Liver (tissue), 9 donors: ENCODE results near the gene PAPPA. TPM values are rescaled to one million over a fixed set of nuclear protein-coding genes. Genes with fewer than 3 reads are reported as not detected.

Experiments
- DNase-seq: peaks from one replicate; pipeline ENCODE4 v3.0.0-alpha.2; 2017; ENCODE audit warnings: low spot score
- H3K27ac ChIP-seq, 2 donors: one replicate each; pipeline ENCODE4 v1.7.0; 2013; ENCODE audit warnings: inconsistent platforms in 2 of 2, low read length in 2 of 2, control low read depth in 1 of 2, low read depth in 1 of 2, mild to moderate bottlenecking in 1 of 2
- H3K27me3 ChIP-seq, 4 donors: one replicate each; pipeline versions ENCODE4 v1.6.1 to v1.7.0; 2013; ENCODE audit warnings: low read length in 3 of 4, inconsistent platforms in 1 of 4, mild to moderate bottlenecking in 1 of 4, moderate library complexity in 1 of 4; ENCODE audit not compliant: control insufficient read depth in 4 of 4, insufficient read depth in 4 of 4
- H3K36me3 ChIP-seq, 4 donors: one replicate each; pipeline versions ENCODE4 v1.6.1 to v1.7.0; 2013; ENCODE audit warnings: low read length in 3 of 4, mild to moderate bottlenecking in 3 of 4, low read depth in 1 of 4, moderate library complexity in 1 of 4; ENCODE audit not compliant: control insufficient read depth in 4 of 4, insufficient read depth in 3 of 4
- H3K4me1 ChIP-seq, 4 donors: one replicate each; pipeline versions ENCODE4 v1.6.1 to v1.7.0; 2013; ENCODE audit warnings: low read length in 3 of 4, mild to moderate bottlenecking in 3 of 4, moderate library complexity in 1 of 4; ENCODE audit not compliant: control insufficient read depth in 4 of 4, insufficient read depth in 4 of 4
- H3K4me3 ChIP-seq, 3 donors: one replicate each; pipeline versions ENCODE4 v1.6.1 to v1.7.0; 2013; ENCODE audit warnings: low read length in 3 of 3, control low read depth in 1 of 3, low read depth in 1 of 3, mild to moderate bottlenecking in 1 of 3
- H3K9ac ChIP-seq, 2 donors: one replicate each; pipeline ENCODE4 v1.7.0; 2013; ENCODE audit warnings: low read length in 2 of 2, mild to moderate bottlenecking in 2 of 2, moderate library complexity in 2 of 2, control low read depth in 1 of 2, low read depth in 1 of 2
- H3K9me3 ChIP-seq, 4 donors: one replicate each; pipeline versions ENCODE4 v1.6.1 to v1.7.0; 2013; ENCODE audit warnings: low read length in 3 of 4; ENCODE audit not compliant: control insufficient read depth in 4 of 4
- EGR1 ChIP-seq, 2 donors: IDR thresholded peaks; 2 replicates each; pipeline ENCODE4 v1.6.1; 2016 to 2018; ENCODE audit warnings: antibody characterized with exemption in 2 of 2, low read depth in 2 of 2
- FOXA1 ChIP-seq: IDR thresholded peaks from 2 replicates; pipeline ENCODE4 v1.6.1; 2016; ENCODE audit warnings: antibody characterized with exemption
- GABPA ChIP-seq, 2 donors: IDR thresholded peaks in 1 of 2; conservative IDR thresholded peaks in 1 of 2; 2 replicates each; pipeline ENCODE4 v1.6.1; 2016; ENCODE audit warnings: antibody characterized with exemption in 2 of 2, mild to moderate bottlenecking in 1 of 2, moderate library complexity in 1 of 2
- HNF4A ChIP-seq, 2 donors: conservative IDR thresholded peaks; 2 replicates each; pipeline ENCODE4 v1.6.1; 2016; ENCODE audit warnings: antibody characterized with exemption in 2 of 2, mild to moderate bottlenecking in 2 of 2
- HNF4G ChIP-seq: IDR thresholded peaks from 2 replicates; pipeline ENCODE4 v1.6.1; 2016; ENCODE audit warnings: antibody characterized with exemption
- NR2F2 ChIP-seq: IDR thresholded peaks from 2 replicates; pipeline ENCODE4 v1.6.1; 2016; ENCODE audit warnings: antibody characterized with exemption
- RXRA ChIP-seq, 2 donors: IDR thresholded peaks; 2 replicates each; pipeline ENCODE4 v1.6.1; 2017 to 2018; ENCODE audit warnings: antibody characterized with exemption in 2 of 2, mild to moderate bottlenecking in 1 of 2
- TAF1 ChIP-seq: conservative IDR thresholded peaks from 2 replicates; pipeline ENCODE4 v1.6.1; 2016; ENCODE audit warnings: antibody characterized with exemption, mild to moderate bottlenecking
- YY1 ChIP-seq: IDR thresholded peaks from 2 replicates; pipeline ENCODE4 v1.6.1; 2016; ENCODE audit warnings: antibody characterized with exemption, mild to moderate bottlenecking
- WGBS: extraction: QIAGEN DNeasy Blood & Tissue Kit; methylation state at CpG from one replicate; pipeline ENCODE4 v1.1.7; 2013; 5-methylcytosine and 5-hydroxymethylcytosine counted together
- polyA plus RNA-seq, 2 donors: library from polyadenylated mRNA; stranded (reverse) in 1 of 2; unstranded in 1 of 2; fragments of 200-250 nt in 1 of 2; fragments of >200 nt in 1 of 2; fragmentation: Nextera tagmentation in 1 of 2; extraction: Ambion mirVana in 1 of 2; gene quantifications; one replicate each; pipeline versions ENCODE4 v1.2.1 to v1.2.3, GENCODE V29; 2013 to 2015
- total RNA-seq, 2 donors: library from RNA; depleted of rRNA; stranded (reverse); fragments of >200 nt; gene quantifications; one replicate each; pipeline ENCODE4 v1.2.3, GENCODE V29; 2014
- TF ChIP-seq, protein P1 (sequence below): fragments of 150-350 bp; IDR thresholded peaks from 2 replicates; pipeline ENCODE4 v1.5.1; 2017; ENCODE audit warnings: improper control_type of control experiment, low read depth, low read length; ENCODE audit not compliant: missing input control
- TF ChIP-seq, protein P2 (sequence below): IDR thresholded peaks from 2 replicates; pipeline ENCODE4 v1.6.1; 2016; ENCODE audit warnings: antibody characterized with exemption
- TF ChIP-seq, protein P3 (sequence below): IDR thresholded peaks from 2 replicates; pipeline ENCODE4 v1.6.1; 2016; ENCODE audit warnings: antibody characterized with exemption
- TF ChIP-seq, protein P4 (sequence below): IDR thresholded peaks from 2 replicates; pipeline ENCODE4 v1.6.1; 2016; ENCODE audit warnings: antibody characterized with exemption, mild to moderate bottlenecking
- TF ChIP-seq, protein P5 (sequence below): IDR thresholded peaks from 2 replicates; pipeline ENCODE4 v1.6.1; 2016; ENCODE audit warnings: antibody characterized with exemption
- donor health status: healthy.
- donor health status: healthy.
- donor health status: healthy.
- donor health status: healthy.
- donor health status: healthy.

Gene PAPPA
- total and polyA plus RNA-seq, 4 donors = 0.03 to 0.33 (median 0.20) TPM

DNA sequence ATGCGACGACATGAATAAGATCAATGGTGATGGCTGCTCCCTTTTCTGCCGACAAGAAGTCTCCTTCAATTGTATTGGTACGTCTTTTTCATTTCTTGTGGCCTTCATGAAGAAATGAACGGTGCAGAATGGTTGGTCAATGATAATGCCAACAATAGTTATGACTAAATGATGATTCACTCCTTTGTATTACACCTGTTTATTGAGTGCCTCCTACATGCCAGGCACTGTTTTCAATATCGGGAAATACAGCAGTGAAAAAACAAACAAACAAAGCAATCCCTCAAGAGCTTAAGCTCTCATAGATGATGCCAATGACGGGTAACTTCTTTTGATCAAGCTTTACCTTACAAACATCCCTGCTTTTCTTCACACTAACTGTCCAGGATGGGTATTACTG, 117.7 kb downstream of the PAPPA start:
- Histone ChIP-seq H3K4me1 (no peaks in the 10 kb centered on the region), H3K9me3 (no peaks in the 10 kb centered on the region), H3K4me3 (no peak overlapping the region), H3K27me3 (peaks cover 0 to 5% (median 0%) of the 10 kb centered on the region in 4 donors), H3K36me3 (no peaks in the 10 kb centered on the region), H3K27ac (no peak overlapping the region), H3K9ac (no peak overlapping the region)
- DNase-seq = no peak
- WGBS = 79% methylated on average over 7 of the region's 7 CpGs
- TF ChIP-seq, protein P1, sequence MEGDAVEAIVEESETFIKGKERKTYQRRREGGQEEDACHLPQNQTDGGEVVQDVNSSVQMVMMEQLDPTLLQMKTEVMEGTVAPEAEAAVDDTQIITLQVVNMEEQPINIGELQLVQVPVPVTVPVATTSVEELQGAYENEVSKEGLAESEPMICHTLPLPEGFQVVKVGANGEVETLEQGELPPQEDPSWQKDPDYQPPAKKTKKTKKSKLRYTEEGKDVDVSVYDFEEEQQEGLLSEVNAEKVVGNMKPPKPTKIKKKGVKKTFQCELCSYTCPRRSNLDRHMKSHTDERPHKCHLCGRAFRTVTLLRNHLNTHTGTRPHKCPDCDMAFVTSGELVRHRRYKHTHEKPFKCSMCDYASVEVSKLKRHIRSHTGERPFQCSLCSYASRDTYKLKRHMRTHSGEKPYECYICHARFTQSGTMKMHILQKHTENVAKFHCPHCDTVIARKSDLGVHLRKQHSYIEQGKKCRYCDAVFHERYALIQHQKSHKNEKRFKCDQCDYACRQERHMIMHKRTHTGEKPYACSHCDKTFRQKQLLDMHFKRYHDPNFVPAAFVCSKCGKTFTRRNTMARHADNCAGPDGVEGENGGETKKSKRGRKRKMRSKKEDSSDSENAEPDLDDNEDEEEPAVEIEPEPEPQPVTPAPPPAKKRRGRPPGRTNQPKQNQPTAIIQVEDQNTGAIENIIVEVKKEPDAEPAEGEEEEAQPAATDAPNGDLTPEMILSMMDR = no peak
- TF ChIP-seq TAF1 (no peak), YY1 (no peak), HNF4G (no peak)
- TF ChIP-seq, protein P2, sequence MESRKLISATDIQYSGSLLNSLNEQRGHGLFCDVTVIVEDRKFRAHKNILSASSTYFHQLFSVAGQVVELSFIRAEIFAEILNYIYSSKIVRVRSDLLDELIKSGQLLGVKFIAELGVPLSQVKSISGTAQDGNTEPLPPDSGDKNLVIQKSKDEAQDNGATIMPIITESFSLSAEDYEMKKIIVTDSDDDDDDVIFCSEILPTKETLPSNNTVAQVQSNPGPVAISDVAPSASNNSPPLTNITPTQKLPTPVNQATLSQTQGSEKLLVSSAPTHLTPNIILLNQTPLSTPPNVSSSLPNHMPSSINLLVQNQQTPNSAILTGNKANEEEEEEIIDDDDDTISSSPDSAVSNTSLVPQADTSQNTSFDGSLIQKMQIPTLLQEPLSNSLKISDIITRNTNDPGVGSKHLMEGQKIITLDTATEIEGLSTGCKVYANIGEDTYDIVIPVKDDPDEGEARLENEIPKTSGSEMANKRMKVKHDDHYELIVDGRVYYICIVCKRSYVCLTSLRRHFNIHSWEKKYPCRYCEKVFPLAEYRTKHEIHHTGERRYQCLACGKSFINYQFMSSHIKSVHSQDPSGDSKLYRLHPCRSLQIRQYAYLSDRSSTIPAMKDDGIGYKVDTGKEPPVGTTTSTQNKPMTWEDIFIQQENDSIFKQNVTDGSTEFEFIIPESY = no peak

DNA sequence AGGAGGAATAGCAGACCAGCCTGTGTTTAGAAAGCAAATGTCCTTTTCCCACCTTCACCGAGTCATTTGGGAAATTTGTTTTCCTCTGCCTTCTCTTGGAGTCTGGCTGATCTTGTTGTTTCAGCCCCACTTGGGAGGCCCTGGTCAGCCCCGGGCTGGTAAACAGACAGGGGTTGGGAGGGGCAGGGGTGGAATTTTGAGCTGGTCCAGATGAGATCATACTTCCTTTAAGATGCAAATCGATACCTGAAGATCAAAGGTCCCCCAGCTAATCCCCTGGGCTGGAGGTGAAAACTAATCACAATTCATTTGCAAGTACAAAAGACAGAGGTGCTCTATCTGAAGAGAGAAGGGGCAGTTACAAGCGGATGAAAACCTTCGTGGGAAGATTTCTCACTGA, 118.4 kb downstream of the PAPPA start:
- TF ChIP-seq HNF4A (conservative IDR thresholded peaks at IDR 0.05) = no peak
- TF ChIP-seq, protein P3, sequence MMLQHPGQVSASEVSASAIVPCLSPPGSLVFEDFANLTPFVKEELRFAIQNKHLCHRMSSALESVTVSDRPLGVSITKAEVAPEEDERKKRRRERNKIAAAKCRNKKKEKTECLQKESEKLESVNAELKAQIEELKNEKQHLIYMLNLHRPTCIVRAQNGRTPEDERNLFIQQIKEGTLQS = no peak
- TF ChIP-seq, protein P4, sequence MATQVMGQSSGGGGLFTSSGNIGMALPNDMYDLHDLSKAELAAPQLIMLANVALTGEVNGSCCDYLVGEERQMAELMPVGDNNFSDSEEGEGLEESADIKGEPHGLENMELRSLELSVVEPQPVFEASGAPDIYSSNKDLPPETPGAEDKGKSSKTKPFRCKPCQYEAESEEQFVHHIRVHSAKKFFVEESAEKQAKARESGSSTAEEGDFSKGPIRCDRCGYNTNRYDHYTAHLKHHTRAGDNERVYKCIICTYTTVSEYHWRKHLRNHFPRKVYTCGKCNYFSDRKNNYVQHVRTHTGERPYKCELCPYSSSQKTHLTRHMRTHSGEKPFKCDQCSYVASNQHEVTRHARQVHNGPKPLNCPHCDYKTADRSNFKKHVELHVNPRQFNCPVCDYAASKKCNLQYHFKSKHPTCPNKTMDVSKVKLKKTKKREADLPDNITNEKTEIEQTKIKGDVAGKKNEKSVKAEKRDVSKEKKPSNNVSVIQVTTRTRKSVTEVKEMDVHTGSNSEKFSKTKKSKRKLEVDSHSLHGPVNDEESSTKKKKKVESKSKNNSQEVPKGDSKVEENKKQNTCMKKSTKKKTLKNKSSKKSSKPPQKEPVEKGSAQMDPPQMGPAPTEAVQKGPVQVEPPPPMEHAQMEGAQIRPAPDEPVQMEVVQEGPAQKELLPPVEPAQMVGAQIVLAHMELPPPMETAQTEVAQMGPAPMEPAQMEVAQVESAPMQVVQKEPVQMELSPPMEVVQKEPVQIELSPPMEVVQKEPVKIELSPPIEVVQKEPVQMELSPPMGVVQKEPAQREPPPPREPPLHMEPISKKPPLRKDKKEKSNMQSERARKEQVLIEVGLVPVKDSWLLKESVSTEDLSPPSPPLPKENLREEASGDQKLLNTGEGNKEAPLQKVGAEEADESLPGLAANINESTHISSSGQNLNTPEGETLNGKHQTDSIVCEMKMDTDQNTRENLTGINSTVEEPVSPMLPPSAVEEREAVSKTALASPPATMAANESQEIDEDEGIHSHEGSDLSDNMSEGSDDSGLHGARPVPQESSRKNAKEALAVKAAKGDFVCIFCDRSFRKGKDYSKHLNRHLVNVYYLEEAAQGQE = no peak
- TF ChIP-seq FOXA1 = no peak
- no peak for TF ChIP-seq NR2F2
- TF ChIP-seq RXRA (IDR thresholded peaks at IDR 0.05) = no peak
- TF ChIP-seq EGR1 (IDR thresholded peaks at IDR 0.05; ENCODE audit: low read depth in 2 of 2) = no peak
- TF ChIP-seq GABPA (IDR thresholded peaks at IDR 0.05 in 1 of 2, conservative IDR thresholded peaks at IDR 0.05 in 1 of 2) = no peak
- TF ChIP-seq, protein P5, sequence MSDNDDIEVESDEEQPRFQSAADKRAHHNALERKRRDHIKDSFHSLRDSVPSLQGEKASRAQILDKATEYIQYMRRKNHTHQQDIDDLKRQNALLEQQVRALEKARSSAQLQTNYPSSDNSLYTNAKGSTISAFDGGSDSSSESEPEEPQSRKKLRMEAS = no peak
- 25% methylated on average over 5 of the region's 5 CpGs for WGBS
- no peak overlapping the region for H3K27ac ChIP-seq
- no peak overlapping the region for H3K4me3 ChIP-seq
- DNase-seq = no peak
- no peak overlapping the region for H3K9ac ChIP-seq
- peaks cover 0 to 5% (median 0%) of the 10 kb centered on the region in 4 donors for H3K27me3 ChIP-seq
- no peaks in the 10 kb centered on the region for H3K36me3 ChIP-seq
- no peaks in the 10 kb centered on the region for H3K4me1 ChIP-seq
- H3K9me3 ChIP-seq = no peaks in the 10 kb centered on the region
